Endothelial cell of umbilical vein (primary cell): ENCODE measurements around the gene MORC3. TPM values are rescaled to one million over a fixed set of nuclear protein-coding genes. Genes with fewer than 3 reads are reported as not detected.

Source experiments
- BruUV-seq: library from RNA; stranded (reverse); fragments of 400-500 nt; replicated peaks from 2 replicates; lab custom pipeline; 2021; lab: Mats Ljungman, UMichigan
- CTCF ChIA-PET: fragments of 300-600, 350-600 bp; sonication (Branson Sonifier 250); formaldehyde crosslinking; loops from one replicate; lab custom pipeline; 2021; ENCODE audit warnings: antibody characterized with exemption, inconsistent platforms; lab: Charles Lee
- POLR2A ChIA-PET: fragments of 300-600, 350-600 bp; sonication (Branson Sonifier 250); formaldehyde crosslinking; loops from one replicate; lab custom pipeline; 2021; ENCODE audit warnings: antibody characterized with exemption, inconsistent platforms; lab: Charles Lee
- DNase-seq: peaks from one replicate; pipeline ENCODE4 v3.0.0-alpha.2; 2011; ENCODE audit warnings: low read depth, low spot score
- FAIRE-seq: peaks from 2 replicates; lab custom pipeline; 2011; peaks lifted over from hg19 to GRCh38; lab: Jason Lieb, UNC
- H2AFZ ChIP-seq: 2 replicates; pipeline ENCODE4 v1.6.0; 2012; ENCODE audit warnings: low read depth, low read length, control low read depth, inconsistent platforms
- H3K27ac ChIP-seq: 2 replicates; pipeline ENCODE4 v1.5.1; 2011; ENCODE audit warnings: low read depth, mild to moderate bottlenecking, control low read depth, low read length, moderate library complexity; ENCODE audit not compliant: insufficient read depth
- H3K27me3 ChIP-seq, 2 experiments: 2 replicates each; pipeline versions ENCODE4 v1.6.0 to v1.6.1; 2011; ENCODE audit warnings: low read length in 2 of 2, mixed read lengths in 1 of 2; ENCODE audit not compliant: control insufficient read depth in 2 of 2, insufficient read depth in 2 of 2
- H3K36me3 ChIP-seq, 2 experiments: 2 replicates in 1 of 2; 3 replicates in 1 of 2; pipeline ENCODE4 v1.5.1; 2011; ENCODE audit warnings: low read length in 2 of 2, mild to moderate bottlenecking in 1 of 2, moderate library complexity in 1 of 2; ENCODE audit not compliant: control insufficient read depth in 2 of 2, insufficient read depth in 2 of 2; ENCODE audit errors: extremely low read depth in 1 of 2
- H3K4me1 ChIP-seq: 3 replicates; pipeline ENCODE4 v1.5.1; 2011; ENCODE audit warnings: mild to moderate bottlenecking, low read length; ENCODE audit not compliant: control insufficient read depth, insufficient read depth; ENCODE audit errors: extremely low read depth
- H3K4me2 ChIP-seq: 2 replicates; pipeline ENCODE4 v1.6.1; 2011; ENCODE audit warnings: low read length, control low read depth, mixed read lengths; ENCODE audit not compliant: insufficient read depth
- H3K4me3 ChIP-seq, 3 experiments: fragments of 200-600 bp in 1 of 3; sonication (generic), shearing (Covaris generic) in 1 of 3; replicated peaks in 1 of 3; 2 replicates each; pipeline ENCODE4 v1.5.1; 2011 to 2016; ENCODE audit warnings: control low read depth in 3 of 3, low read length in 3 of 3, mild to moderate bottlenecking in 2 of 3, inconsistent platforms in 1 of 3, low read depth in 1 of 3, moderate library complexity in 1 of 3; ENCODE audit not compliant: insufficient read depth in 1 of 3
- H3K79me2 ChIP-seq: 2 replicates; pipeline ENCODE4 v1.6.0; 2012; ENCODE audit warnings: low read length, inconsistent platforms; ENCODE audit not compliant: control insufficient read depth, insufficient read depth
- H3K9ac ChIP-seq: replicated peaks from 2 replicates; pipeline ENCODE3; 2011; ENCODE audit warnings: low read length, control low read depth; ENCODE audit not compliant: insufficient read depth; ENCODE audit errors: extremely low read depth
- H3K9me1 ChIP-seq: replicated peaks from 3 replicates; pipeline ENCODE4 v1.6.0; 2011; ENCODE audit warnings: mild to moderate bottlenecking, low read length; ENCODE audit not compliant: control insufficient read depth, insufficient read depth; ENCODE audit errors: extremely low read depth
- H3K9me3 ChIP-seq: replicated peaks from 2 replicates; pipeline ENCODE4 v1.5.1; 2012; ENCODE audit warnings: low read length, inconsistent platforms; ENCODE audit not compliant: control insufficient read depth, insufficient read depth
- H4K20me1 ChIP-seq: replicated peaks from 2 replicates; pipeline ENCODE3; 2011; ENCODE audit warnings: mild to moderate bottlenecking, low read length; ENCODE audit not compliant: control insufficient read depth, insufficient read depth; ENCODE audit errors: extremely low read depth
- CTCF ChIP-seq, 2 donors: IDR thresholded peaks; 1 replicate in 1 of 2; 2 replicates in 1 of 2; pipeline ENCODE4 v1.5.1; 2011; ENCODE audit warnings: low read length in 2 of 2, mild to moderate bottlenecking in 2 of 2, moderate library complexity in 2 of 2, control low read depth in 1 of 2, inconsistent platforms in 1 of 2, low read depth in 1 of 2; ENCODE audit not compliant: insufficient read depth in 1 of 2; ENCODE audit errors: extremely low read depth in 1 of 2
- EZH2 ChIP-seq: IDR thresholded peaks from 2 replicates; pipeline ENCODE4 v1.6.1; 2012; ENCODE audit warnings: borderline replicate concordance, low read depth, mild to moderate bottlenecking, moderate library complexity, low read length, inconsistent platforms; ENCODE audit not compliant: severe bottlenecking
- FOS ChIP-seq: IDR thresholded peaks from 2 replicates; pipeline ENCODE4 v1.6.1; 2011; ENCODE audit warnings: mild to moderate bottlenecking, low read length, moderate library complexity, borderline replicate concordance; ENCODE audit not compliant: insufficient read depth
- GATA2 ChIP-seq: IDR thresholded peaks from 2 replicates; pipeline ENCODE4 v1.7.0; 2011; ENCODE audit warnings: low read depth, mild to moderate bottlenecking, moderate library complexity, mixed read lengths, low read length; ENCODE audit not compliant: insufficient read length, insufficient read depth
- JUN ChIP-seq: IDR thresholded peaks from 2 replicates; pipeline ENCODE4 v1.6.1; 2011; ENCODE audit warnings: borderline replicate concordance, low read depth; ENCODE audit not compliant: insufficient read length, insufficient read depth
- MAX ChIP-seq: IDR thresholded peaks from 2 replicates; pipeline ENCODE4 v1.6.1; 2011; ENCODE audit not compliant: insufficient read depth, insufficient read length
- MYC ChIP-seq: IDR thresholded peaks from one replicate; pipeline ENCODE4 v1.6.1; 2011; ENCODE audit warnings: mild to moderate bottlenecking, low read depth, low read length
- POLR2A ChIP-seq: IDR thresholded peaks from 2 replicates; pipeline ENCODE4 v1.6.1; 2012; ENCODE audit warnings: low read depth, mild to moderate bottlenecking, control low read depth, low read length
- POLR2AphosphoS5 ChIP-seq: IDR thresholded peaks from 2 replicates; pipeline ENCODE4 v1.6.1; 2012; ENCODE audit warnings: low read depth, mild to moderate bottlenecking, control low read depth, low read length, moderate library complexity; ENCODE audit not compliant: insufficient read depth
- dilution Hi-C: fragments of 300-500 bp; cut with MboI; formaldehyde crosslinking; loops from one replicate; pipeline ENCODE4 v1.15.0; 2019; ENCODE audit warnings: low sequenced_read_pairs; ENCODE audit not compliant: extremely low pct_ligation_motif_present
- intact Hi-C: fragments of 100-400 bp; cut with micrococcal nuclease; formaldehyde crosslinking; loops from one replicate; pipeline ENCODE4 v1.10.0; 2022
- polyA plus RNA-seq, 4 experiments: library from polyadenylated mRNA; depleted of rRNA in 3 of 4; stranded (reverse) in 3 of 4; unstranded in 1 of 4; fragments of >200 nt; gene quantifications; 2 replicates each; pipeline versions ENCODE4 v1.2.1 to v1.2.3, GENCODE V29; 2011 to 2012; ENCODE audit warnings: missing spikeins in 1 of 4
- total RNA-seq: library from RNA; stranded (reverse); gene quantifications from 2 replicates; pipeline ENCODE4 v1.2.3, GENCODE V29; 2021

The MORC3 gene
- total and polyA plus RNA-seq, 2 donors (not counting 3 experiments of a cell fraction or from before 2014, with no cell fraction given): 7.3 to 25.3 TPM

- no peak overlapping the region for H3K9ac ChIP-seq
- intact Hi-C loops: no loop called here
- H3K27ac ChIP-seq: no peak overlapping the region
- no peaks in the 10 kb centered on the region for H3K36me3 ChIP-seq
- H3K9me1 ChIP-seq: no peaks in the 10 kb centered on the region
- FAIRE-seq: peak; percentile 33
- no peaks in the 10 kb centered on the region for H3K79me2 ChIP-seq
- ChIA-PET CTCF (no interaction called here), POLR2A (no interaction called here)
- dilution Hi-C loops: no loop called here
- TF ChIP-seq GATA2 (no peak), FOS (no peak), POLR2AphosphoS5 (no peak), CTCF (IDR thresholded peaks at IDR 0.05; ENCODE audit: extremely low read depth in 1 of 2, insufficient read depth in 1 of 2, low read depth in 1 of 2, low read length in 2 of 2) (no peak), MAX (no peak), JUN (no peak), MYC (no peak), EZH2 (no peak), POLR2A (no peak)
- BruUV-seq: no TSS peak
- H3K4me1 ChIP-seq: peaks cover 4% of the 10 kb centered on the region
- no peaks in the 10 kb centered on the region for H3K27me3 ChIP-seq
- DNase-seq: no peak
- H2AFZ ChIP-seq: peak overlapping the region; percentile 38
- H3K4me3 ChIP-seq: no peak overlapping the region
- no peak overlapping the region for H3K4me2 ChIP-seq
- no peaks in the 10 kb centered on the region for H3K9me3 ChIP-seq
- H4K20me1 ChIP-seq: no peaks in the 10 kb centered on the region
Measured at GRCh38 chr21:36408568-36408967, 88.6 kb downstream of the MORC3 start.
